HG02571 (cell line): ENCODE results near the gene VWA2.

ENCODE experiments used
- ATAC-seq: cut with Tn5 transposase; IDR thresholded peaks from one replicate; pipeline ENCODE4 v1.9.1; 2021; ENCODE audit warnings: mild to moderate bottlenecking, moderate library complexity; ENCODE audit not compliant: unreplicated experiment

The VWA2 gene

GRCh38 chr10:114239117-114239993 lies at the start of gene VWA2:
VWA2 (plus strand) TSS chr10:114239254; CDS start chr10:114248714, 9,460 bp downstream.
- no peak for ATAC-seq

GRCh38 chr10:114189700-114190099 lies 49.4 kb upstream of the VWA2 start:
- no peak for ATAC-seq

GRCh38 chr10:114195079-114195478 lies 44.0 kb upstream of the VWA2 start:
- no peak for ATAC-seq

GRCh38 chr10:114199239-114199638 lies 39.8 kb upstream of the VWA2 start:
- ATAC-seq, result no peak

- no peak for ATAC-seq
Measured at GRCh38 chr10:114202812-114203211, 36.2 kb upstream of the VWA2 start.

GRCh38 chr10:114206902-114207301 lies 32.2 kb upstream of the VWA2 start:
- ATAC-seq, result no peak

- ATAC-seq, result no peak
Measured at GRCh38 chr10:114207349-114207748, 31.7 kb upstream of the VWA2 start.

- ATAC-seq, result no peak
Measured at GRCh38 chr10:114208351-114208750, 30.7 kb upstream of the VWA2 start.

- no peak for ATAC-seq
Measured at GRCh38 chr10:114212153-114212552, 26.9 kb upstream of the VWA2 start.

- no peak for ATAC-seq
Measured at GRCh38 chr10:114215033-114215432, 24.0 kb upstream of the VWA2 start.

GRCh38 chr10:114220281-114220680 lies 18.8 kb upstream of the VWA2 start:
- no peak for ATAC-seq

- ATAC-seq, result no peak
Measured at GRCh38 chr10:114221235-114221634, 17.8 kb upstream of the VWA2 start.

GRCh38 chr10:114223066-114223465 lies 16.0 kb upstream of the VWA2 start:
- no peak for ATAC-seq

- no peak for ATAC-seq
Measured at GRCh38 chr10:114228156-114228555, 10.9 kb upstream of the VWA2 start.

- no peak for ATAC-seq
Measured at GRCh38 chr10:114232561-114233176, 6.4 kb upstream of the VWA2 start.

GRCh38 chr10:114233482-114233881 lies 5.6 kb upstream of the VWA2 start:
- no peak for ATAC-seq

- no peak for ATAC-seq
Measured at GRCh38 chr10:114234132-114234531, 4.9 kb upstream of the VWA2 start.

- no peak for ATAC-seq
Measured at GRCh38 chr10:114239994-114240345, 916 bp downstream of the VWA2 start.

GRCh38 chr10:114242235-114242634 lies 3.2 kb downstream of the VWA2 start:
- ATAC-seq, result no peak

GRCh38 chr10:114243661-114244060 lies 4.6 kb downstream of the VWA2 start:
- ATAC-seq, result no peak

- no peak for ATAC-seq
Measured at GRCh38 chr10:114244126-114244525, 5.1 kb downstream of the VWA2 start.

- no peak for ATAC-seq
Measured at GRCh38 chr10:114245121-114245791, 6.2 kb downstream of the VWA2 start.
